Ovary (tissue), 3 donors: ENCODE data around the gene FAR2.

ENCODE experiments used
- CTCF ChIP-seq, 3 donors: fragments of 450-650 bp in 2 of 3; fragments of 200-600 bp in 1 of 3; IDR thresholded peaks; one replicate each; pipeline versions ENCODE4 v1.5.1 to v1.8.0; 2016 to 2022; ENCODE audit warnings: antibody characterized with exemption in 3 of 3, mild to moderate bottlenecking in 1 of 3
- EP300 ChIP-seq: sonication (generic); formaldehyde crosslinking; IDR thresholded peaks from one replicate; pipeline ENCODE4 v1.6.1; 2017; ENCODE audit warnings: antibody characterized with exemption
- POLR2A ChIP-seq: fragments of 450-650 bp; IDR thresholded peaks from one replicate; pipeline ENCODE4 v1.6.1; 2017; ENCODE audit warnings: antibody characterized with exemption, mild to moderate bottlenecking, moderate library complexity
- donor health status: DM: no; HTN: no; CAD: no.

- TF ChIP-seq EP300: no peak
- no peak for TF ChIP-seq POLR2A
- no peak for TF ChIP-seq CTCF (IDR thresholded peaks at IDR 0.05)
Observed at GRCh38 chr12:29350080-29350479, 201.0 kb downstream of the FAR2 start.
